Measurements from ENCODE around the gene CFAP74.

DNA sequence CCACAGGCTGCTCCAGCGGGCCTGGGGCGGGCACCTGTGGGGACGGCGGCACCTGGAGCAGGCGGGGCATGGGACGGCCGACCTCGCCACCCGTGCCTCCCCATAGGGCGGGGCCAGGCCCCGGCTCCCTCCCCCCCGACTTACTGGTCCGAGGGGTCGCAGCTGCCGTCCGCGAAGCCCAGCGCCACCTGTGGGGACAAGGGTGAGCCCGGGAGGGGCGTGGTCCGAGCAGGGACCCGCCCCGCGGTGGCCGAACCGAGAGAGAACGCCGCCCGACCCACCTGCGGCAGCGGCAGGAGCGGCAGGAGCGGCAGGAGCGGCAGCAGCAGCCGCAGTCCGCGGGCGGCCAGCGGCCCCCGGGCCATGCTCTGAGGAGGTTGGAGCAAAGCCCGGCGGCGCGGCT is 84.7 kb downstream of the CFAP74 start, which contains the start of gene TMEM52:
- TF ChIP-seq TCF12 (IDR thresholded peaks at IDR 0.05; ENCODE audit: low read depth) (no peak), RAD21 (IDR thresholded peaks at IDR 0.05; ENCODE audit: low read depth) (no peak), EGR1 (IDR thresholded peaks at IDR 0.05) (no peak), NFIC (IDR thresholded peaks at IDR 0.05) (no peak)
